Caco-2 (cell line): Measurements from ENCODE around the gene CRHR1. TPM values are rescaled to one million over a fixed set of nuclear protein-coding genes. Genes with fewer than 3 reads are reported as not detected.

ENCODE experiments used
- BruUV-seq: library from RNA; stranded (reverse); fragments of 400-500 nt; replicated peaks from 2 replicates; lab custom pipeline; 2021; lab: Mats Ljungman, UMichigan
- CTCF ChIA-PET: fragments of 300-600 bp; sonication (Branson Sonifier 250); formaldehyde crosslinking; loops from one replicate; lab custom pipeline; 2022; ENCODE audit warnings: antibody characterized with exemption; lab: Charles Lee
- POLR2A ChIA-PET: fragments of 300-600 bp; sonication (Branson Sonifier 250); formaldehyde crosslinking; loops from one replicate; lab custom pipeline; 2022; ENCODE audit warnings: antibody characterized with exemption; lab: Charles Lee
- DNase-seq, 2 experiments: peaks; one replicate each; pipeline versions ENCODE4 v3.0.0 to v3.0.0-alpha.2; 2020 to 2022
- H3K27me3 ChIP-seq: replicated peaks from 2 replicates; pipeline ENCODE4 v1.6.0; 2011; ENCODE audit warnings: low read length; ENCODE audit not compliant: control insufficient read depth, insufficient read depth
- H3K36me3 ChIP-seq: 2 replicates; pipeline ENCODE4 v1.5.1; 2011; ENCODE audit warnings: low read length; ENCODE audit not compliant: control insufficient read depth, insufficient read depth
- H3K4me1 ChIP-seq: fragments of 250-450 bp; sonication (Bioruptor Pico); 2 replicates; pipeline ENCODE4 v1.5.1; 2020; ENCODE audit warnings: mild to moderate bottlenecking
- H3K4me3 ChIP-seq: 2 replicates; pipeline ENCODE4 v1.5.1; 2011; ENCODE audit warnings: low read depth, mild to moderate bottlenecking, control low read depth, low read length
- H3K9me3 ChIP-seq: fragments of 250-450 bp; sonication (Bioruptor Pico); 2 replicates; pipeline ENCODE4 v1.5.1; 2020; ENCODE audit warnings: mild to moderate bottlenecking, moderate library complexity
- H3K27ac Mint-ChIP-seq: one replicate; pipeline ENCODE4 v1.8.0; 2022; ENCODE audit warnings: mixed read lengths; ENCODE audit not compliant: unreplicated experiment
- H3K27me3 Mint-ChIP-seq: one replicate; pipeline ENCODE4 v1.8.0; 2022; ENCODE audit warnings: mixed read lengths; ENCODE audit not compliant: insufficient read depth, unreplicated experiment
- H3K36me3 Mint-ChIP-seq: one replicate; pipeline ENCODE4 v1.8.0; 2022; ENCODE audit warnings: mild to moderate bottlenecking, mixed read lengths; ENCODE audit not compliant: insufficient read depth, unreplicated experiment
- H3K4me1 Mint-ChIP-seq: one replicate; pipeline ENCODE4 v1.8.0; 2022; ENCODE audit warnings: low read depth, mixed read lengths; ENCODE audit not compliant: unreplicated experiment
- H3K4me3 Mint-ChIP-seq: one replicate; pipeline ENCODE4 v1.8.0; 2022; ENCODE audit warnings: mild to moderate bottlenecking, moderate library complexity, mixed read lengths; ENCODE audit not compliant: unreplicated experiment
- H3K9me3 Mint-ChIP-seq: one replicate; pipeline ENCODE4 v1.8.0; 2022; ENCODE audit warnings: mixed read lengths; ENCODE audit not compliant: unreplicated experiment
- CTCF ChIP-seq, 2 experiments: fragments of 200-600 bp in 1 of 2; IDR thresholded peaks; 1 replicate in 1 of 2; 2 replicates in 1 of 2; pipeline versions ENCODE4 v1.5.1 to v1.8.0; 2011 to 2022; ENCODE audit warnings: antibody characterized with exemption in 1 of 2, control low read depth in 1 of 2, inconsistent platforms in 1 of 2, low read depth in 1 of 2, low read length in 1 of 2, mild to moderate bottlenecking in 1 of 2, moderate library complexity in 1 of 2; ENCODE audit not compliant: insufficient read depth in 1 of 2, severe bottlenecking in 1 of 2, unreplicated experiment in 1 of 2
- intact Hi-C: fragments of 100-400 bp; cut with micrococcal nuclease; formaldehyde crosslinking; loops from one replicate; pipeline ENCODE4 v1.10.0; 2022; ENCODE audit not compliant: unreplicated experiment
- total RNA-seq: library from RNA; stranded (reverse); gene quantifications from 2 replicates; pipeline ENCODE4 v1.2.3, GENCODE V29; 2022

The CRHR1 gene
- total RNA-seq, 1 experiment from 2014 or later: not detected

- Mint-ChIP-seq H3K9me3 (no peaks in the 10 kb centered on the region), H3K27ac (no peak overlapping the region), H3K27me3 (peaks cover 16% of the 10 kb centered on the region), H3K36me3 (no peaks in the 10 kb centered on the region), H3K4me3 (no peak overlapping the region), H3K4me1 (no peaks in the 10 kb centered on the region)
- Histone ChIP-seq H3K9me3 (no peaks in the 10 kb centered on the region), H3K27me3 (0 out of 2 replicates have a peak, but pooled peaks cover 1% of the 10 kb centered on the region), H3K4me1 (no peaks in the 10 kb centered on the region), H3K4me3 (no peak overlapping the region), H3K36me3 (no peaks in the 10 kb centered on the region)
- DNase-seq: no peak
- intact Hi-C loops: no loop called here
- ChIA-PET CTCF (interaction anchor here (0.7 kb wide), 1 partner anchor 84 kb away, joined by 3 read pairs; no protein-coding TSS in a partner anchor), POLR2A (no interaction called here)
- BruUV-seq: no TSS peak
- TF ChIP-seq CTCF (IDR thresholded peaks at IDR 0.05; ENCODE audit: insufficient read depth in 1 of 2, low read depth in 1 of 2, low read length in 1 of 2, severe bottlenecking in 1 of 2, unreplicated experiment in 1 of 2): no peak
Observed at GRCh38 chr17:45761957-45762565, 22.1 kb upstream of the CRHR1 start.

GRCh38 chr17:45763182-45763581 is 20.9 kb upstream of the CRHR1 start:
- Mint-ChIP-seq H3K9me3 (no peaks in the 10 kb centered on the region), H3K27ac (no peak overlapping the region), H3K27me3 (peaks cover 18% of the 10 kb centered on the region), H3K4me1 (no peaks in the 10 kb centered on the region), H3K36me3 (no peaks in the 10 kb centered on the region), H3K4me3 (no peak overlapping the region)
- ChIA-PET POLR2A (no interaction called here), CTCF (no interaction called here)
- Histone ChIP-seq H3K36me3 (no peaks in the 10 kb centered on the region), H3K4me3 (no peak overlapping the region), H3K27me3 (0 out of 2 replicates have a peak, but pooled peaks cover 1% of the 10 kb centered on the region), H3K9me3 (no peaks in the 10 kb centered on the region), H3K4me1 (no peaks in the 10 kb centered on the region)
- no peak for TF ChIP-seq CTCF (IDR thresholded peaks at IDR 0.05; ENCODE audit: insufficient read depth in 1 of 2, low read depth in 1 of 2, low read length in 1 of 2, severe bottlenecking in 1 of 2, unreplicated experiment in 1 of 2)
- intact Hi-C loops: no loop called here
- BruUV-seq: no TSS peak
- no peak for DNase-seq

GRCh38 chr17:45764479-45764878 is 19.6 kb upstream of the CRHR1 start:
- no peaks in the 10 kb centered on the region for H3K9me3 Mint-ChIP-seq
- H3K4me1 Mint-ChIP-seq: no peaks in the 10 kb centered on the region
- DNase-seq: no peak
- H3K4me3 ChIP-seq: no peak overlapping the region
- CTCF ChIA-PET: interaction anchor here (0.8 kb wide), 1 partner anchor 43 kb away, joined by 3 read pairs; no protein-coding TSS in a partner anchor
- no peaks in the 10 kb centered on the region for H3K4me1 ChIP-seq
- no peak overlapping the region for H3K27ac Mint-ChIP-seq
- TF ChIP-seq CTCF (IDR thresholded peaks at IDR 0.05; ENCODE audit: insufficient read depth in 1 of 2, low read depth in 1 of 2, low read length in 1 of 2, severe bottlenecking in 1 of 2, unreplicated experiment in 1 of 2): no peak
- POLR2A ChIA-PET: no interaction called here
- no peaks in the 10 kb centered on the region for H3K9me3 ChIP-seq
- no peaks in the 10 kb centered on the region for H3K36me3 Mint-ChIP-seq
- no peaks in the 10 kb centered on the region for H3K36me3 ChIP-seq
- 0 out of 2 replicates have a peak, but pooled peaks cover 1% of the 10 kb centered on the region for H3K27me3 ChIP-seq
- no peak overlapping the region for H3K4me3 Mint-ChIP-seq
- no TSS peak for BruUV-seq
- intact Hi-C loops: no loop called here
- peaks cover 26% of the 10 kb centered on the region for H3K27me3 Mint-ChIP-seq
